Hematopoietic multipotent progenitor cell treated with erythropoietin and hydrocortisone succinate and interleukin-3 and kit ligand, for 6 days (in vitro differentiated cells): ENCODE measurements around the gene SIRT3.

Experiments used
- DNase-seq: peaks from one replicate; pipeline ENCODE4 v3.0.0-alpha.2; 2015

SIRT3 gene

DNA sequence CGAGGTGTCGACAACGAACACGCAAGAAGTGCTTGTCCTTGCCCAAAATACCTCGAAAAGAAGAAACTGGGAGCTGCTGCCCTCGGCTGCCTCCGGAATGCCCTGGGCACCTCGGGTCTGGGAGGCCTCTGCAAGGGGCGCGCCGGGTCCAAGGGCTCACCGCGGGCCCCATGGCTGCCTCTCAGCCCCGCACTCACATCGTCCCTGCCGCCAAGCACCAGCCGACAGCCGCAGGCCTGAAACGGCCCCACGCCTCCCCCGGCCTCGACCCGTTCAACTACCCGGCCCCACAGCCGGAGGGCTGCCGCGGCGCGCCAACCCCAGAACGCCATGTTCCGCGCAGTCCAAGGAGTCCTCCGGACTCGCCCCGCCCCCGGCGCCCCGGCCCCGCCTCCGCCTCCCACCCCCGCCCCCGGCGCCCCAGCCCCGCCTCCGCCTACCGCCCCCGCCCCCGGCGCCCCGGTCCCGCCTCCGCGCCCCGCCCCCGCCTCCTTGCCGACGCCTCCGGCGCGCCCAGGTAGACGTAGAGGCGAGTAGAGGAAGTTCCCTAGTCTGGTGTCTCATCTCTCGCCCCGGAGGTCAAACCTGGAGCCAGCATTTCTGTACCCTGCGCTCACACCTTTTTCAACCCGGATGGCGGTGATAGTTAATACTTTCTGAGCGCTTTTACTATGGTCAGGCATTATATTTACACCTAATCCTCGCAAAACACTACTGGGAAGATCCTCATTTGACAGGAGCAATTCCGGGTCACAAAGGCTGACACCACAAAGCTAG, at the start of gene SIRT3:
Gene SIRT3 (minus strand): TSS at position 346 of the 777 bp plus-strand sequence. CDS start 14 bp downstream, at position 332.
- peak; percentile 93 for DNase-seq

- no peak for DNase-seq
Observed at GRCh38 chr11:285894-286220, 49.7 kb upstream of the SIRT3 start.

DNA sequence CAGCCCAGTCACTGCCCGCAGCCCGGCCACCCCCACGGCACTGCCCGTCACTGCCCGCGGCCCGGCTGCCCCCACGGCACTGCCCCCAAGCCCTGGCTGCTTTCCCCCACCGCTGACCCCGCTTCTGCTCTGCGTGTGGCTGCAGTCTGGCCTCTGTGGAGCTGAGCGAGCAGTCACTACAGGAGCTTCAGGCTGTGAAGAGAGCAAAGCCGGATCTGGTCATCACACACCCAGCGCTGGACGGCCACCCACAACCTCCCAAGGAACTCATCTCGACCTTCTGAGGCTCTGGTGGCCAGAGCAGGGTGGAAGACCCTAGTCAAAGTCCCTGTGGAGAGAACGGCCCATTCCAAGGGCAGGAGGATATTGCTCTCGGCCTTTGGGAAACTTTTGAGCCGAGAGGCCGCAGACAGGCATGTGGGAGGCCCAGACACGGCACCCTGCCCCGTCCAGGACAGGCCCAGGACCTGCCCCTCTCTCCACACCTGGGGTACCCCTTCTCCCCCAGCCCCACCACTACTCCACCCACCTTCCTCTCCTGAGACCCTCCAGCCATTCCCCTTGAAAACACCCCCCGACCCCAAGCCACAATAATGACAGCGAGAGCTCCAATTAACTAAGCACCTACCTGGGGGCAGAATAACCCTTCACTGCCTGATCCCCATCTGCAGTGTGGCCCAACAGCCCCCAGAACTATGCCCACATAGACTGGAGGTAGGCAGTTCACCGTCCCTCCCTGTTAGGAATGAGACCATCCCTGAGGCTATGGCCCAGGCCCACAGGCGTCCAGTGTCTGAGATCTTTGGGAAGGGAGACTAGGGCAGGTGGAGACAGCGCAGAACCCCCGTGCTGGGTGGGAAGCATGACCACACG, 49.1 kb upstream of the SIRT3 start:
- DNase-seq: no peak

DNA sequence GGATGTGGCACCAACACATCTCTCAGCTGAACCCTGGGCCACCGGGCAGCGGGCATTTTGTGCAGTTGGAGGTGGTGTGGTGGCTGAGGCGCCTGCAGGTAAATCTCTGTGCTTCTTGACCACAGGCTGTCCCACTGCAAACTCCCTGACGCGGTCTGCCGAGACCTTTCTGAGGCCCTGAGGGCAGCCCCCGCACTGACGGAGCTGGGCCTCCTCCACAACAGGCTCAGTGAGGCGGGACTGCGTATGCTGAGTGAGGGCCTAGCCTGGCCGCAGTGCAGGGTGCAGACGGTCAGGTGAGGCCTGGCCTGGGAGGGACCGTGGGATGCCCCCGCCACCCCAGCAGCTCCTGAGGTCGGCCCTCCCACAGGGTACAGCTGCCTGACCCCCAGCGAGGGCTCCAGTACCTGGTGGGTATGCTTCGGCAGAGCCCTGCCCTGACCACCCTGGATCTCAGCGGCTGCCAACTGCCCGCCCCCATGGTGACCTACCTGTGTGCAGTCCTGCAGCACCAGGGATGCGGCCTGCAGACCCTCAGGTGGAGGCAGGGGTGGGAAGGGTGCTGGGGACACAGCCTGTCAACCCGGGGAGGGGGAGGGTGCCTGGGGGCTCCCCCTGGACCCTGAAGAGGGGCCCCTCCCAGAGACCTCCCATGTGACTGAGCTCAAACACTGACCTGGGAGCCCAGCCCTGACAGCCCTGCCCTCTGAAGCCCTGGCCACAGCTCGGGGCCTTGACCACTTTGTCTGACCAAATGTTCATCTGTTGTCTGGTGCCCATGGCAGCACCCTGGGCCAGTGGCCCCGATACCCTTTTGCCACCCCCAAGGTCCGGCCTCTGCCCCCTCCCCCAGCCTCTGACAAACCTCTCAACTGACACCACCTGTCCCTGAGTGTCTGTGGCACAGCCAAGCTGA, 48.2 kb upstream of the SIRT3 start:
- no peak for DNase-seq

- DNase-seq: no peak
Observed at GRCh38 chr11:283405-284104, 47.4 kb upstream of the SIRT3 start.

DNA sequence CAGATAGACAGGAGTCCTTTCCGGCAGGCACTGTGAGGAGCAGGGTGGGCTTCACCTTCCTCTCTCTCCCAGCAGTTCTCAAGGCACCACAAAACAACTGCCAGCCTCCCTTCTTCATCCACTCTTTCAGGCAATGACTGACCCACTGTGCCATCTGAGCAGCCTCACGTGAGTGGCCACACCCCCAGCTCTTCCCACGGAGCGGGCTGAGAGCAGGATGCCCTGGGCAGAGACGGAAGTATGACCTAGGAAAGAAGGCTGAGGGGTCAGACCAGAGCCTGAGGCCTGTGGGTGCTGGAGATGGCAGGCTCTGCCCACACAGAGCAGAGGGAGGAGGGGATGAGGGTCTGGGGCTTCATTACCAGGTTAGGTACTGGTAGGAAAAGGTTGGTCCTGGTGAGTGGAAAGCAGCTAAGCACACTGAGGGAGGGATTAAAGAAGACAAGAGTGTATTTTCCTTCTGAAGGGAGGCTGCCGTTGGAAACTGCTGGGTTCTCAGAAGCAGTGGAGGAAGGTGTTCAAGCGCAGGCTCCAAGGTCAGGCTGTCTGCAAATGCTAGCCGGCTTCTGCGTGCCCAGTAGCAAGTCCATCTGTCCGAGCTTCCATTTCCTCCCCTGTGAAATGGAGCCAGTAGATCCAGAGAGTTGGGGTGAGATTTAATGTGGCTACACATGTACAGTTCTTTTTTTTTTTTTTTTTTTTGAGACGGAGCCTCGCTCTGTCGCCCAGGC, 46.7 kb upstream of the SIRT3 start:
- no peak for DNase-seq

- no peak for DNase-seq
Observed at GRCh38 chr11:282171-282570, 46.0 kb upstream of the SIRT3 start.

DNA sequence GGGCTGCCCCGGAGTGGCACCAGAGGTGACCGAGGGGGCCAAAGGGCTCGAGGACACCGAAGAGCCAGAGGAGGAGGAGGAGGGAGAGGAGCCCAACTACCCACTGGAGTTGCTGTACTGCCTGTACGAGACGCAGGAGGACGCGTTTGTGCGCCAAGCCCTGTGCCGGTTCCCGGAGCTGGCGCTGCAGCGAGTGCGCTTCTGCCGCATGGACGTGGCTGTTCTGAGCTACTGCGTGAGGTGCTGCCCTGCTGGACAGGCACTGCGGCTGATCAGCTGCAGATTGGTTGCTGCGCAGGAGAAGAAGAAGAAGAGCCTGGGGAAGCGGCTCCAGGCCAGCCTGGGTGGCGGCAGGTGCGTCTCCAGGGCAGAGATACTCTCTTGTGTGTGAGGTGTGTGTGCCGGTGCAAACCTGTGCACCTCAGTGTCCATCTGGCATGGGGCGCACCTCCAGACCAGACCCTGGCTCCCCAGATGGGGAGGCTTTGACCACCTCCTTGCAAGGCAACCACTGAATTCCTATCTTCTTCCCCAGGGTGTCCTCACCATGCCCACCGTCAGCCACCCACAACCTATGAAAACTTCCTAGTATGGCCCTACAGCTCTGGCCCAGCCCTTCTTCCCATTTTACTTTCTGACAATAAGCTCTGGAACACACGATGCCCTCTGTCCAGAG, 45.5 kb upstream of the SIRT3 start:
- no peak for DNase-seq

DNA sequence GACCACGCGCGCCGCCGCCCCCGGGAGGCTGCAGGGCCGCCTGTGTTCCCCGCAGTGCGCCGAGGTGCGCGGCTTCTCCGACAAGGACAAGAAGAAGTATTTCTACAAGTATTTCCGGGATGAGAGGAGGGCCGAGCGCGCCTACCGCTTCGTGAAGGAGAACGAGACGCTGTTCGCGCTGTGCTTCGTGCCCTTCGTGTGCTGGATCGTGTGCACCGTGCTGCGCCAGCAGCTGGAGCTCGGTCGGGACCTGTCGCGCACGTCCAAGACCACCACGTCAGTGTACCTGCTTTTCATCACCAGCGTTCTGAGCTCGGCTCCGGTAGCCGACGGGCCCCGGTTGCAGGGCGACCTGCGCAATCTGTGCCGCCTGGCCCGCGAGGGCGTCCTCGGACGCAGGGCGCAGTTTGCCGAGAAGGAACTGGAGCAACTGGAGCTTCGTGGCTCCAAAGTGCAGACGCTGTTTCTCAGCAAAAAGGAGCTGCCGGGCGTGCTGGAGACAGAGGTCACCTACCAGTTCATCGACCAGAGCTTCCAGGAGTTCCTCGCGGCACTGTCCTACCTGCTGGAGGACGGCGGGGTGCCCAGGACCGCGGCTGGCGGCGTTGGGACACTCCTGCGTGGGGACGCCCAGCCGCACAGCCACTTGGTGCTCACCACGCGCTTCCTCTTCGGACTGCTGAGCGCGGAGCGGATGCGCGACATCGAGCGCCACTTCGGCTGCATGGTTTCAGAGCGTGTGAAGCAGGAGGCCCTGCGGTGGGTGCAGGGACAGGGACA, 44.8 kb upstream of the SIRT3 start:
- no peak for DNase-seq

GRCh38 chr11:279966-280705, 44.0 kb upstream of the SIRT3 start:
- DNase-seq: peak; percentile 67

GRCh38 chr11:279040-279965, 43.2 kb upstream of the SIRT3 start:
- DNase-seq: no peak

DNA sequence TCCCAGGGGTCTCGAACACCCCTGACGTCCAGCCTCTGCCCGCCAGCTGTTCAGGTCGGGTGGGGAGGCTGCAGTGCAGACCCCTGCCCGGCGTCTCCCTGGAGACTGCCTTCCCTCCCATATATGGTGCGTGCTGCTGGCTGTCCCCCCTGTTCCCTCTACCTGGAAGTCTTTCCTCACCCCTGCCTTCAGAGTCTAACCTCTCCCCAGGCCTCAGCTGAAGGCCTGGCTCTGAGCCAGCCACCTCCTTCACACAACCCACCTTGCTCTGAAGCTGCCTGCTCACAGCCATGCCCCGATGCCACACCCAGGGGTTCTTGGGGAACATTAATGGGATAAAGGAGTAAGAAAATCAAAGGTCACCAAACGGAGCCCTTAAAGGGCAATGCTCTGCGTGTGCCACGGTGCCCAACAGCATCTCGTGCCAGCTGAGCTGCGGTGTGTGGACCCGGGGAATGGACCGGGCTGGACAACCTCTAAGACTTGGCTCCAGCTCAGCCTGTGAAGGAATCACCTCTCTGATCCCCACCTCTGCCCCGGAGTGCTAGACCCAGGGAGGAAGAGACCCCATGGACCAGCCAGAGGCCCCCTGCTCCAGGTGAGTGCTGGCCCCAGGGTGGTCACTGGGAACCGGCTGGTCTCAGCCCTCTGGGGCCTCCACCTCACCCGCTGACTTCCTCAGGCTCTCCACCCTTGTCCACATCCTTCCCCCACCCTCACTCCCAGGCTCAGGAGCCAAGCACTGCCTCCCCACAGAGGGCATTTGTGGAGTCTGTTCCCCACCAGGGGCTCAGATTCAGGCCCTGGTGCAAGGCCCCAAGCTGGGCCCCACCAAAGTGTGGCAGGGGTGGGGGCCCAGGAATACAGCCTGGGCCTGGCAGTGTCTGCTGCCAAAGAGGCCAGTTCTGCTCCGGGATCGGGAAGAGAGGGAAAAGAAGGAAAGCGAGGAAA, 42.1 kb upstream of the SIRT3 start, which contains the start of gene NLRP6:
Gene NLRP6 (plus strand): TSS at position 407 of the 951 bp plus-strand sequence. CDS start 163 bp downstream, at position 570.
- no peak for DNase-seq

DNA sequence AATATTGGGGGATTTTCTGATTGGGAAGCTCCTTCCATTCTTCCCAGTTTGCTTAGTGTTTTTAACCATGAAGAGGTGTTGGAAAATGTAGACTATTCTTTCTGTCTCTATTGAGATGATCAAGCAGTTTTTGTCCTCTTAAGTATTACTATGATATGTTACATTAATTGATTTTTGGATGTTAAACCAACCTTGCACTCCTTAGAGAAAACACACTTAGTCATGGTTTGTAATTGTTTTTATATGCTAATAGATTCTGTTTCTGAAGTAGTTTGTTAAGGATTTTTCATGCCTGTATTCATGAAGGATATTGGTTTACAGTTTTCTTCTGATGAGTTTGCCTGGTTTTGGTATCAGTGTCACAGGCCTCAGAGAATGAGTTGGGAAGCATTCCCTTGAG, 40.1 kb upstream of the SIRT3 start:
- no peak for DNase-seq

DNA sequence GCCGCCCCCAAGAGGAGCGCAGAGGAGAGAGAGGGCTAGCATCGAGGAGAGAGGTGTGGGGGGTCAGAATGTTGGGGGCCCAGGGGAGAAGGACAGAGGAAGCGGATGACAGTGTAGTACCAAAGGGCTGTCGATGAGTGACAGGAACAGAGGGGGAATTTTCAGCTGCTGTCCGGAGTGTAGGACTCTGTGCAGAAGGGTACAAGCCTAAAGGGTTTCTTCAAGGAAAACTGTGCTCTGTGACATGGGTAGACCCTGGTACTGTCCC, 36.7 kb upstream of the SIRT3 start:
- no peak for DNase-seq

- no peak for DNase-seq
Observed at GRCh38 chr11:272195-272930, 36.2 kb upstream of the SIRT3 start.

DNA sequence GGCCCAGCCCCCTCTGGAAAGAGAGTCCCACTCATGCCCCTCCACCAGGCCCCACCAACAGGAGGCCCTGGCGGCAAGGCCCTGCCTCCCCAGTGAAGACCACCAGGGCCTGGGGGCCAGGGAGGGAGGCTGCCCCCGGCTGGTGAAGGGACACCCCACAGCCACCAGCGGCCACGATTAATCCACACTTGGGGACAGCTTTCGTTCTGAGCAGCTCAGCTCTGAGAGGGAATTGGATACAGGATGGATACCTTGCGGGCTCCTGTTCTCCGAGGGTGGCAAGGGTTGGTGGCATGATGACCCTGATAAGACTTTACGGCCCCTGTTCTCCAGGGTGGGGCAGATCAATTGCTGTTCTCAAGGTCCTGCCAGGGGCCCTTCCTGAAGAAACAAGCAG, 35.2 kb upstream of the SIRT3 start:
- no peak for DNase-seq
